NCI-H446 treated with DMSO at 0.1 percent for 48 hours (cell line): ENCODE data around the gene ACOT7.
"Not testable (repeated sequence)": the region's sequence is repeated elsewhere in the genome, so short reads cannot be mapped to it uniquely, and the experiment has no call there.

ENCODE experiments used
- DNase-seq: peaks from one replicate; lab custom pipeline; 2025; lab: John Stamatoyannopoulos, UW

The ACOT7 gene

DNA sequence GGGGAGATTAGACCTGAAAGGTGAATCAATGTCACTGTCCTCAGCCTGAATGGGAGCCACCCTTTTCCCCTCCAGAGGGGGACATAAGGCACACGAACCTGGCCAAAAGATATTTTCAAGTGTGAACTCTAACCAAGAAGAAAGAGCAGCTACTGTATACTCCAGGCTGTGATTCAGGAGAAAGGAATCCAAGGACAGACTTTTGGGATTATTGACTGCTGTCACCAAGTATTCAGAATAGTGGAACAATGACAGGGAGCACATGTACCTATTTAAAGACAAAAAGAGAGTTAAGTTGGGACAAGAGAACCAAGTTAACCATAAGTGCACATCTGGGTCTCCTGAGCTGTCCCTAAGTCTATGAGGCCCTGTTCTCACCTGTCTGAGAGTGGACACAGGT, 160.2 kb downstream of the ACOT7 start:
- no peak for DNase-seq

DNA sequence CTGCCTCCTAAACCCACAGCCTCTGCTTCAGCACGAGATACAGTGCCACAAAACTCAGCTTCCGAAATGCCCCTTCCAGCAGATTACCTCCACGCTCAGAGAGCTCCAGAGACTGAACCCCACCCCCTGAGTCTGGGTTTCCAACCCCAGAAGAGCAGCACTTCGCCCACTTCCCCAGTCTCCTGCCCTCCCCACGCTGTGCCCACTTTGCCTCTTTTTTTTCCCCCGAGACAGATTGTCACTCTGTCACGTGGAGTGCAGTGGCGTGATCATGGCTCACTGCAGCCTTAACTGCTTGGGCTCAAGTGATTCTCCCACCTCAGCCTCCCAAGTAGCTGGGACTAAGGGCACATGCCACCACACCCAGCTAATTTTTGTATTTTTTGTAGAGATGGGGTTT, 167.9 kb downstream of the ACOT7 start:
- no peak for DNase-seq

DNA sequence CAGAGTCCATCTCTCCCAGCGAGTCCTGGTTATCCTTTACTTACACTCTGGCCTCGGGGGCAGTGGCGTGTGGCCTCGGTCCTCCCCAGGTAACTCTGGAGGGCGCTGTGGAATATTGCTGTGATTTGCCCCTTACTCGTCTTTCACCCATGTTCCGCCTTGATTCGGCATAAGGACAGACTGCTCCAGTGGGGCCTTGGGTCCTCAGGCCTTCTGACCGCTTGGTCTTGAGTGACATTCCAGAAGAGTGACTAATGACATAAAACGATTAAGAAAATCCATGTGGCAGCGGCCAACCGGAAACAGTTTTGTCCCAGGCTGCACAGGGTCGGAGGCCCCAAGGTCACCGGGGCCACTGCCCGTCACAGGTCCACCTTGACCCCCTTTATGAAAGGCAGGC, 168.8 kb downstream of the ACOT7 start:
- no peak for DNase-seq

DNA sequence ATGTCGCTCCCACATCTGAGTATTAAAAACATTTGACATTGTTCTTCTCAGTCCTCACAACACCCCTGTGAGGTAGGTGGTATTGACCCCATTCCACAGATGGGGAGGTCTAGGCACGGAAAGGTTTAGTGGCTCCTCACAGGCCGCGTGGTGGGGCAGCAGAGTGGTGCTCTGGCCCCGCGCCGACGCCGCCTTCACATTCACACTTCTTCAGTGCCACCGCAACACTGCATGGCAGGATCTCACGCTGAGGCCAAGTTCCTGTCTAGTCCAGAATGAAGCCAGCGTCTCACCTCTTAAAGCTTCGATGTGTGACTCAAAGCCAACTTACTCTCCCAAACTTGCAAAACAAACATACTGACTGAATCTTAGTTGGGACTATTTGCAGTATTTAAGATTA, 169.9 kb downstream of the ACOT7 start:
- DNase-seq: no peak

DNA sequence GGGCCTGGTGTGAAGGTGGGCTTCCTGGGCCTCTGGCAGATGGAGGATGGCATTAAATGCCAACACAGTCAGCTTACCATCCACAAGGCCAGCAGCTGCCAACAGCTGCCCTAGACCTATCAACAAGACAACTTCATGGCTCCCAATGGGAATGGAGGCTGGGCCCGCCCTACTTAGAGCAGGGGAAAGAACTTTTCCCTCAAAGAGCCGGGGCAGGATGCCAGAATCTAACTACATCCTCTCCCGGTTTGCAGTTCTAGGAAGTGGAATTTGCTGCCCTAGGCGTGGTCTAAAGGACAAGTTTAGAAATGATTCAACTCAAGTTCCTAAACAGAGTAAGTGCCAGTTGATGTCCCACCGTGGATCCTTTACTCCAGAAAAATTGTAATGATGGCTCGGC, 170.9 kb downstream of the ACOT7 start:
- no peak for DNase-seq

DNA sequence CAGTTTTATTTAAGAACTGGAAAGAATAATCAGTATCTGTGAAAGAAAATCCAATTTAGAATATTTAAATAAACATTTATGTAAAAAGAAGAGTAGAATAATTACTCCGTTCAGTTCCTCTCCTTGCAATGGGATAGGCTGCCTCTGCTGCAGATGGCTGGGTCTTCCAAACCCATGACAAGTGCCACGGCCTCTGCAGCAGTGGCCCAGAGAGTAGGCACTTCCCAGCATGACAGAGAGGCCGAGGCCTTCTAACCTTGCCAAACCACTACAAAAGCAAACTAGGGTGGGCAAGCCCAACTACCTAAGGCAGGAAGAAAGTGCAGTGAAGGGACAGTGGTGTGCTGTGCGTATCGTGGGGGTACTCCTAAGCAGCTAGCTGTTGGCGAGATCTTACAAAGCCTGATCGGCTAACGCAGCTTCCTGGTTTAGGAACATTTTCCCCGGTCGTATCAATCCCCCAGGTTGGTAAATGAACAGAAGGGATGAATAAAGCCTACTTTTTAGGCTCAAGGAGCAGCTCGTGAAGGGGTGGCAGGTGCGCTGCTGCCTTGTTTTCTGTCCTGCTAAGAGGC, 172.3 kb downstream of the ACOT7 start:
- no peak for DNase-seq

DNA sequence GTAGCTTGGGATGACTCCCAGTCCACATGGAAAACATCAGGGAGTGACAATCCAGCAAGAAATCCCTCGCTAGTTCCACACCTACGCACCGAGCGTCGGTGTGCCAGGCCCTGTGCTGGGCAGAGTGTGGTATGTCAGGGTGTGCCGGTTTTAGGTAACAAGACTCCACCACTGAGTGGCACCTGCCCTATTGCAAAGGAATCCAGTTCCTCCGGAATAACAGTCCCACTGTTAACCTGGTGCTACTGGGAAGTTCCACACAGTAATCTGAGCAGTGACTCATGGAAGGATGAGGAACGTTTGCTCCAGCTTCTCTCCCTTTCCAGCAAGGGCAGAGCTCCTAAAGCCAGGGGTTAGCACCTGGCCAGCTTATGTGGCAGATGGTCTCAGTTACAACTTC, 173.3 kb downstream of the ACOT7 start:
- DNase-seq: no peak

DNA sequence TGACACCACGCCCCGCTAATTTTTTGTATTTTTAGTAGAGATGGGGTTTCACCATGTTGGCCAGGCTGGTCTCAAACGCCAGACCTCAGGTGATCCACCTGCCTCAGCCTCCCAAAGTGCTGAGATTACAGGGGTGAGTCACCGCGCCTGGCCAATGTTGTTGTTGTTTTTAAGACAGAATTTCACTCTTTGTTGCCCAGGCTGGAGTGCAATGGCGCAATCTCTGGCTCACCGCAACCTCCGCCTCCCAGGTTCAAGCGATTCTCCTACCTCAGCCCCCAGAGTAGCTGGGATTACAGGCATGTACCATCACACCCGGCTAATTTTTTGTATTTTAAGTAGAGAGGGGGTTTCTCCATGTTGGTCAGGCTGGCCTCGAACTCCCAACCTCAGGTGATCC, 173.9 kb downstream of the ACOT7 start:
- not testable (repeated sequence) for DNase-seq

DNA sequence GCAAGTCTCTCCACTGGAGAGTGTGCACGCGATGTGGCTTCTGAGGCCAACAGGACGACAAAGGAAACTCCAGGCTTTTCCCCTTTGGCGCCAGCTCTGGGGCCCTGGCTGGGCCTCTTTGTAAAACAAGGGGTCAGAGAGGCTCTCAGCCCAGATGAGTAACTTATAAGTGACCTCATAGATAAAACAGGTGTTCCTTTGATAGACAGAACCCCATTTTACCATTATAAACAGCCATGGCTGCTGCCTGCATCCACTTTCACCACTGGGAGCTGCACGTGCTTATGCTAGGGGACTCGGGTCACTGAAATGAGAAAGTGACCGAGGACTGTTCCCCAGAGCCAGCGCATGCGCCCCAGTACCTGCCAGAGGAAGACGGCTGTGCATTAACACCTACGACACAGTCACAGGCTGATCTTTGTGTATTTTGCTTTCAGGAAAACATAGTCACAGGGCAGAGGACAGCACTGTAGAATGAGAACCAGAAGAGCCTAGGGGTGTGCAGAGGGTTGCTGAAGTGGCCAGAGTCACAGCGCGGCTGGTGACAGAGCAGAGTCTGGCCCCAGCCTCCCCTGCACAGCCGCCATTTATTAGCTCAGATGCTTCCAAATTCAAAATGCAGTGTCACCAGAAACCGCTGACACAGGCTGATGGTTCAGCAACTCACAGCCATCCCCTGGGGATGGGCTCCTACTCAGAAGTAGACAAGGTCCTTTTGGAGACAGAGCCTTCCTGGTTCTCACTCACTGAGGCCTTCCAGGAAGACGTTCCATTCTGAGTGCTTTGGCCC, 175.0 kb downstream of the ACOT7 start:
- DNase-seq: no peak
